Suprapubic skin (tissue), 4 donors: ENCODE measurements around the gene DTNB.

Experiments
- CTCF ChIP-seq, 2 donors: fragments of 200-600 bp in 1 of 2; fragments of 450-650 bp in 1 of 2; sonication (generic) in 1 of 2; IDR thresholded peaks; one replicate each; pipeline ENCODE4 v1.5.1; 2016 to 2019; ENCODE audit warnings: antibody characterized with exemption in 2 of 2, mild to moderate bottlenecking in 1 of 2, moderate library complexity in 1 of 2
- EP300 ChIP-seq: sonication (generic); formaldehyde crosslinking; IDR thresholded peaks from one replicate; pipeline ENCODE4 v1.6.1; 2017; ENCODE audit warnings: antibody characterized with exemption
- POLR2A ChIP-seq, 2 donors: fragments of 450-650 bp; IDR thresholded peaks; one replicate each; pipeline ENCODE4 v1.6.1; 2017; ENCODE audit warnings: antibody characterized with exemption in 2 of 2, mild to moderate bottlenecking in 2 of 2, moderate library complexity in 2 of 2
- POLR2AphosphoS5 ChIP-seq, 3 donors: sonication (generic); formaldehyde crosslinking; IDR thresholded peaks; one replicate each; pipeline ENCODE4 v1.6.1; 2017; ENCODE audit warnings: antibody characterized with exemption in 3 of 3

- TF ChIP-seq POLR2A (IDR thresholded peaks at IDR 0.05) (no peak), CTCF (IDR thresholded peaks at IDR 0.05) (no peak), POLR2AphosphoS5 (IDR thresholded peaks at IDR 0.05) (no peak), EP300 (no peak)
These were observed 192.8 kb downstream of the DTNB start for GRCh38 chr2:25480561-25480960.
